RWPE1 (cell line): ENCODE data around the gene MICALL1.
A peak's percentile ranks its signal among the peaks of the same experiment; 100 is the strongest.

Source experiments
- CTCF ChIA-PET: fragments of 350-600 bp; sonication (Branson Sonifier 250); formaldehyde crosslinking; extraction: SDS; loops from one replicate; lab custom pipeline; 2021; lab: Yijun Ruan, JAX
- POLR2A ChIA-PET: fragments of 400-600 bp; formaldehyde crosslinking; extraction: SDS; loops from one replicate; lab custom pipeline; 2020; ENCODE audit warnings: antibody characterized with exemption; ENCODE audit not compliant: low non-redundant PET; lab: Yijun Ruan, JAX
- DNase-seq: peaks from one replicate; pipeline ENCODE4 v3.0.0; 2012; ENCODE audit warnings: low spot score
- H3K27ac ChIP-seq: fragments of 450-650 bp; 2 replicates; pipeline ENCODE4 v1.5.1; 2017
- TF ChIP-seq, protein P1 (sequence below): fragments of 450-650 bp; conservative IDR thresholded peaks from 2 replicates; pipeline ENCODE4 v1.5.1; 2017; ENCODE audit warnings: low read depth, mild to moderate bottlenecking

The MICALL1 gene

DNA sequence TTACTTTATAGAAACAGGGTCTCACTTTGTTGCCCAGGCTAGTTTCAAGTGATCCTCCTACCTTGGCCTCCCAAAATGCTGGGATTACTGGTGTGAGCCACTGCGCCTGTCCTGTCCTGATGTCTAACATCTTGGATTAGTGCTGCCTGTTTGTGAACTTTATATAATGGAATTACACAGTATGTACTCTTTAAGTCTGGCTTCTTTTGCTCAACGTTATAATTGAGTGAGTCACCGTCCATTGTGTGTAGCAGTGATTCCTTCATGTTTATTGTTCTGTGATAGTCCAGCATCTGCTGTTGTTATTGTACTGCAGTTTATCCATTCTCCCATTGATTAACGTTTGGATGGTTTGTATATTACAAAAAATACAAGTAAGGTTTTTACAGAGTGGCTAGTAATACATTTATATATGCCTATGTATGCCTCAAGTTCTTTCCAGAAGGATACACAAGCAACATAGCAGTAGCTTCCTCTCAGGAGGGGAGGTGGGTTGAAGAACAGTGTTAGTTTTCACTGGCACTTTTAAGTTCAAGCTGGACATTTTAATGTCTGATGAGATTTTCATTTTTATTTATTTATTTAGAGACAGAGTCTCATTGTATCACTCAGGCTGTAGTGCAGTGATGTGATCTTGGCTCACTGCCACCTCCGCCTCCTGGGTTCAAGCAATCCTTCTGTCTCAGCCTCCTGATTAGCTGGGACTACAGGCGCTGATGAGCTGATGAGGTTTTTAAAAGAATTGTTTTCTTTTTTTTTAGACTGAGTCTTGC lies 25.2 kb upstream of the MICALL1 start:
- TF ChIP-seq, protein P1, sequence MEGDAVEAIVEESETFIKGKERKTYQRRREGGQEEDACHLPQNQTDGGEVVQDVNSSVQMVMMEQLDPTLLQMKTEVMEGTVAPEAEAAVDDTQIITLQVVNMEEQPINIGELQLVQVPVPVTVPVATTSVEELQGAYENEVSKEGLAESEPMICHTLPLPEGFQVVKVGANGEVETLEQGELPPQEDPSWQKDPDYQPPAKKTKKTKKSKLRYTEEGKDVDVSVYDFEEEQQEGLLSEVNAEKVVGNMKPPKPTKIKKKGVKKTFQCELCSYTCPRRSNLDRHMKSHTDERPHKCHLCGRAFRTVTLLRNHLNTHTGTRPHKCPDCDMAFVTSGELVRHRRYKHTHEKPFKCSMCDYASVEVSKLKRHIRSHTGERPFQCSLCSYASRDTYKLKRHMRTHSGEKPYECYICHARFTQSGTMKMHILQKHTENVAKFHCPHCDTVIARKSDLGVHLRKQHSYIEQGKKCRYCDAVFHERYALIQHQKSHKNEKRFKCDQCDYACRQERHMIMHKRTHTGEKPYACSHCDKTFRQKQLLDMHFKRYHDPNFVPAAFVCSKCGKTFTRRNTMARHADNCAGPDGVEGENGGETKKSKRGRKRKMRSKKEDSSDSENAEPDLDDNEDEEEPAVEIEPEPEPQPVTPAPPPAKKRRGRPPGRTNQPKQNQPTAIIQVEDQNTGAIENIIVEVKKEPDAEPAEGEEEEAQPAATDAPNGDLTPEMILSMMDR, result no peak
- ChIA-PET POLR2A (no interaction called here), CTCF (no interaction called here)

DNA sequence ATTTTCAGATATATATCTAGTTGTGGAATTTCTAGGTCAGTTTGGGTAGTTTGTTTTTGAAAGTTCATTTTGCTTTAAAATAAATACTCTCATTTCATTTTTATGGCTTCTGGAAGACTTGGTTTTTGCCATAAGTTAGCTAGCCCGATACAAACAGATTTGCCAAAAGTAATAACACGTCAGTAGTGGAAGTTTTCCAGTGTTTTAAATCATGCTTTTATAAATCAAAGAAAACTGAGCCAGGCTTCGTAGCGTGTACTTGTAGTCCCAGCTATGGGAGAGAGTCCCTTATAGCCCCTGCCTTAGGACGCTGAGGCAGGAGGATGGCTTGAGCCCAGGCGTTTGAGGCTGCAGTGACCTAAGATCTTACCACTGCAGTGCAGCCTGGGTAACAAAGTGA lies 21.7 kb upstream of the MICALL1 start:
- ChIA-PET CTCF (no interaction called here), POLR2A (no interaction called here)
- TF ChIP-seq, protein P1, result no peak
- peak overlapping the region; percentile 5; the same call in 1 of the 2 replicates for H3K27ac ChIP-seq
- DNase-seq, result no peak

More for the DNA sequence above, 25.2 kb upstream of the MICALL1 start:
- H3K27ac ChIP-seq, result peak overlapping the region; percentile 61
- DNase-seq, result no peak

DNA sequence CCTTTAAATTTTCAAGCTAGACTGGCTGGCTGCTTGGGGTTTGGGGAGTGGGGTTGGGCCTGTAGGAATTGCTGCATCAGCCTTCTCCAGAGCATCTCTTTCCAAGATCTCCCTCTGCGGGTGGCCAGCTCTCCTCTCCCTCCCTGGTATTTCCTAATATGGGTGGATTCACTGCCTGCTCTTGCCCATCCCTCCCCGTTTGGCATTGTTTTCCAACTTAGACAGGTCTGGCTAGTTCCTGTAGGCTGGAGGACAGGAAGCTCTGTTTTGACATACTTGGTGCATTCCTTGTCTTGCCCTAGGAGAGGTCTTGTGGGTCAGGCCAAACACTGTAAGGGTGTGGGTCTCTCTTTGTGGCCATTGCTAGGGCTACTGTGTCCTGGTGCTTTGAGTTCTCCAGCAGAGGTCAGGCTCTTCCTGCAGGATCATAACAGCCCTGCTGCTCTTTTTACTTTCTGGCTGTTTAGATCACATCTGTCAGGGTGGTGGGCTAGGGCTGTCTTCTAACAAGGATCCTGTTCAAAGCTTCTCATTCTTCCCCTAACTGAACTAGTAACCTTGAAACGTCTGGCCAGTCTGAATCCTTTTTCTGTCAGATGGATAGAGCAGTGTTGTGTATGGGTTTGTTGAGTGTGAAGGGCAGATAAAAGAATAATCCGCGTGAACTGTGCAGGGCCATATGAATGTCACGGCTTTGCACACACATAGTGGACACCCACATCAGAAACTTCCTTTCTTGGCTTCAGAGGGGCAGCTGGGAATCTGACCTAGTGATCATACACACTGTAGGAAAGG lies 18.3 kb upstream of the MICALL1 start:
- ChIA-PET CTCF (interaction anchor here (0.6 to 1.8 kb wide), 5 partner anchors 8 to 81 kb away, joined by 3 to 8 read pairs (median 4); partner anchors contain the start of gene MICALL1), POLR2A (interaction anchor here (0.6 to 0.9 kb wide), 3 partner anchors 18 to 44 kb away, joined by 3 to 4 read pairs (median 3); partner anchors contain the start of gene ANKRD54)
- DNase-seq, result peak; percentile 64
- TF ChIP-seq, protein P1, result peak; percentile 69
- H3K27ac ChIP-seq, result peak overlapping the region; percentile 80

DNA sequence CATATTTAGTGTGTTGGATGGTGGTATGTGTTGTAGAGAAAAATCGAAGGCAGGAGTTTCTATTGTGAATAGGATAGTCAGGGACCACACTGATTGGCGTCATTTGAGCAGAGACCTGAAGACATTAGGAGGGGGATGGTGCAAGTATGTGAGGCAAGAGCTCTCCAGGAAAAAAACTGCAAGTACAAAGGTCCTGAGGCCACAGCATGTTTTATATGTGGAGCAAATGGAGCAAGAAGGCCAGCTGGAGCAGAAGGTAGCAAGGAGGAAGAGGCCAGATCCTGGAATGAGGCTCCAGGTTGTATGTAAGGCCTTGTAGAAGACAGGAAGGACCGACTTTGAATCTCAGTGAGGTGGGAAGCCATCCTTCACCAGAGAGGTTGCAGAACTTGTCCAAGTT lies 14.2 kb upstream of the MICALL1 start:
- TF ChIP-seq, protein P1, result no peak
- peak overlapping the region; percentile 99 for H3K27ac ChIP-seq
- ChIA-PET POLR2A (no interaction called here), CTCF (interaction anchor here (0.6 kb wide), 1 partner anchor 14 kb away, joined by 4 read pairs; no protein-coding TSS in a partner anchor)
- no peak for DNase-seq

DNA sequence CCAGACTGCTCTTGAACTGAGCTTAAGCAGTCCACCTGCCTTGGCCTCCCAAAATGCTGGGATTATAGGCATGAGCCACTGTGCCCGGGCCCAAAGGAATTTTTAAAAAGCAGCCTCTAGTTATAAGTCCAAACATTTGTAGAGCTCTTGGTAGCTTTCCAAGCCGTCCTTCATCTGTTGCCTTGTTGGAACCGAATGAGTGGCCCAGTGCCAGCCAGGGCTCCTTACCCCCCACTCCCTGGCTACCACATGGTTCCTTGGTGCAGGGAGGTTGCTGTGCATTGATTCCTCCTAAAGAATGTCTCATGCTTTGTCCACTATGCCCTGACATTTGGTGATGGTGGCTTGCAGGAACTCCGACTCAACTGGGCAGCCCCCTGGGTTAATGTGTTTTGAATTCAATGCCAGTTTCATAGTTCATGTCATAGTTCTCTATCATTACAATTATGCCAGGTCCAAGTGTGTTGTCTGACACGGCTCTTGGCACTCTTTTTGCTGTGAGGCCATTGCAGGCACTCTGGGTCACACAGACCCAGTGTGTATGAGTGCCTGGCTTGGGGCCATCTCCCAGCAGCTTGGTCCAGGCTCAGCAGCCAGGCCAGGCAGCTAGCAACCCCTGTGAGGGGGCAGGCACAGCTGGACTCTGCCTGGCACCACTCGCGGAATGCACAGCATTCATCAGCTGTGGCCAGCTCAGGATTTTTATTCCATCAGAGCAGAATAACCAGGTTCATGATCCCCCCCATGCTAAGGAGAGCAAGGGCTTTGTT lies 13.3 kb upstream of the MICALL1 start:
- DNase-seq, result no peak
- CTCF ChIA-PET, result interaction anchor here (0.6 kb wide), 1 partner anchor 13 kb away, joined by 4 read pairs; no protein-coding TSS in a partner anchor
- peak overlapping the region; percentile 99 for H3K27ac ChIP-seq
- TF ChIP-seq, protein P1, result no peak
- POLR2A ChIA-PET, result no interaction called here

DNA sequence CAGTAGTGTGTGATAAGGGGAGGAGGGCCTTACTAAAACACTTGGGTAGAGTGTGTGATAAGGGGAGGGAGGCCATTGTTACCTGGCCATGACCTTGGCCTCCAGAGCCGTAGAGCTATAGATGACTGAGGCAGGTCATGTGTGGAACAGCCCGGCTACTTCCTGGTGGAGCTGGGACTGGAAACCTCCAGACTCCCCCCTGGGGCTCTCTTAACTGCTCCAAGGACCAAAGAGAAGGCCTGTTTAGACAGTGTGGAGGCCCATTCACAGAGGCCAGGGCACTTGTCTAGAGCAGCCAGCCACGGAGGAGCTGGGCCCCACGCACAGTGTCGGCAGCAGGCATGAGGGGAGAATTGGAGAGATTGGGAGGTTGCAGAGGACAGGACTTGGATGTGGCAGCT lies 12.5 kb upstream of the MICALL1 start:
- CTCF ChIA-PET, result no interaction called here
- DNase-seq, result no peak
- TF ChIP-seq, protein P1, result no peak
- POLR2A ChIA-PET, result no interaction called here
- peak overlapping the region; percentile 99 for H3K27ac ChIP-seq
